Cardiac fibroblast (primary cell): ENCODE data around the gene LRRC40.

Source experiments
- DNase-seq, 2 donors: peaks; one replicate each; pipeline versions ENCODE4 v3.0.0 to v3.0.0-alpha.2; 2010; ENCODE audit warnings: low read depth in 2 of 2
- H3K4me3 ChIP-seq, 2 donors: replicated peaks in 1 of 2; 1 replicate in 1 of 2; 2 replicates in 1 of 2; pipeline ENCODE4 v1.5.1; 2011; ENCODE audit warnings: low read depth in 2 of 2, low read length in 2 of 2, mild to moderate bottlenecking in 2 of 2, moderate library complexity in 1 of 2
- CTCF ChIP-seq: IDR thresholded peaks from one replicate; pipeline ENCODE4 v1.5.1; 2011; ENCODE audit warnings: low read depth, mild to moderate bottlenecking, low read length, inconsistent platforms

LRRC40 gene

GRCh38 chr1:70156529-70157120 lies 48.8 kb downstream of the LRRC40 start:
- peak in 1 of 2 donors; percentile 65 for DNase-seq
- TF ChIP-seq CTCF: no peak
- H3K4me3 ChIP-seq: no peak overlapping the region

GRCh38 chr1:70153739-70154138 lies 51.6 kb downstream of the LRRC40 start:
- DNase-seq: no peak
- no peak overlapping the region for H3K4me3 ChIP-seq
- TF ChIP-seq CTCF: no peak

GRCh38 chr1:70150444-70150843 lies 54.9 kb downstream of the LRRC40 start:
- TF ChIP-seq CTCF: no peak
- no peak for DNase-seq
- H3K4me3 ChIP-seq: no peak overlapping the region

- H3K4me3 ChIP-seq: no peak overlapping the region
- peak in 1 of 2 donors; percentile 39 for DNase-seq
- no peak for TF ChIP-seq CTCF
Measured at GRCh38 chr1:70146488-70146887, 58.9 kb downstream of the LRRC40 start.

GRCh38 chr1:70143048-70143659 lies 62.2 kb downstream of the LRRC40 start:
- peak; percentile 64 to 72 for DNase-seq
- TF ChIP-seq CTCF: peak; percentile 29
- H3K4me3 ChIP-seq: no peak overlapping the region

GRCh38 chr1:70142075-70142474 lies 63.3 kb downstream of the LRRC40 start:
- TF ChIP-seq CTCF: peak; percentile 51

More at GRCh38 chr1:70142075-70142474, 63.3 kb downstream of the LRRC40 start:
- DNase-seq: peak; percentile 61 to 66
- no peak overlapping the region for H3K4me3 ChIP-seq
